Stimulated activated CD8-positive, alpha-beta memory T cell treated with anti-CD3 and anti-CD28 coated beads, Interleukin-4, amount 100 ng/mL, for 24 hours (primary cell): ENCODE results near the gene FAM171A2.

Experiments used
- DNase-seq: peaks from one replicate; pipeline ENCODE4 v3.0.0-alpha.2; 2020; ENCODE audit warnings: low read depth

Gene FAM171A2

DNA sequence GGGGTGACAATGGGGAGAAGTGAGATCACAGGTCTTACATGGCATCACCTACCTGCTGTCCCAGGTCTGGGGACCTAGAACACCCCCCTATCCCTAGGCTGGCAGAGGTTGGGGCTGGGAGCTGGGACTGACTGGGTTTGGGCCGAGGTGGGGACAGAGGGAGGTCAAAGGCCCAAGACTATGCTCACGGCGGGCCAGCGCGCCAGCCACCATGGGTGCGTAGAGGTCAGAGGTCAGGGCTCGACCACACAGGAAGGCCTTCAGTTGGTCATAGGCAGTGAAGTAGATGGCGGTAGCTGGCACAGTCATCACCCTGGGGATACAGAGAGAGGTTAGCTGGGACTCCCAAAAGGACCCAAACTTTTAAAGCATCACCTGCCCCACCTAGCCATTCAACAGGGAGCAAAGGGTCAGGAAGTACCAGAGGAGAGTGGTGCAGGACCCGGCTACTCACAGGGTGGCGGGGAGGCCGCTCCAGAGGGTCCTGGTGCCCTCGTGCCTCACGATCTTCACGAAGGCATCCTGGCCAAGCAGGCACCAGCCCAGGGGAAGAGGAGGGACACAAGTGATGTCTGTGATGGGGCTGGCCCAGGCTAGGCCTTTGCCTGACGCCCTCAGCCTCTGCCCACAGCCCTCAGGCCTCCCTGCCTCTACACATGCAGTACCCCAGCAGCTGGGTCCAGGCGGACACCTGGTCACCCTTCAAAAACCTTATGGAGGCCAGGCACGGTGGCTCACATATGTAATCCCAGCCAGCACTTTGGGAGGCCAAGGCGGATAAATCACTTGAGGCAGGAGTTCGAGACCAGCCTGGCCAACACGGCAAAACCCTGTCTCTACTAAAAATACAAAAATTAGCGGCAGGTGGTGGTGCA is 42.2 kb downstream of the FAM171A2 start:
- DNase-seq, result no peak

DNA sequence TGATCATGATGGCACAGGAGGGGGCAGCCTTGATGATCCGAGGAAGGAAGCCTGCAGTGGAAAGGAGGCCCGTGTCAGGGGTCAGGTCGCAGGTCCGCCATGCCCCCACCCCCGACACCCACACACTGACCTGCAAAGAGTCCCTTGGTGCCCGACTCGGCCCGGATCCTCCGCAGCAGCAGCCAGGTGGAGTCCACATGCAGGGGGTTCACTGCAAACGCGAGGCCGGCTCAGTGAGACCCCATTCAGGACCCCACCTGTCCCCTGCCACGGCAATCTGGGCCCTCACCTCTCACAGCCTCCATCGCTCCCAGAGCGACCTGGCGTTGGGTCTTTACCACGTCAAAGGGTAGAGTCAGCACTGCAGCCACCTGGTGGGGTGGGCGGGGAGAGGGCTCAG is 43.6 kb downstream of the FAM171A2 start:
- DNase-seq, result no peak

DNA sequence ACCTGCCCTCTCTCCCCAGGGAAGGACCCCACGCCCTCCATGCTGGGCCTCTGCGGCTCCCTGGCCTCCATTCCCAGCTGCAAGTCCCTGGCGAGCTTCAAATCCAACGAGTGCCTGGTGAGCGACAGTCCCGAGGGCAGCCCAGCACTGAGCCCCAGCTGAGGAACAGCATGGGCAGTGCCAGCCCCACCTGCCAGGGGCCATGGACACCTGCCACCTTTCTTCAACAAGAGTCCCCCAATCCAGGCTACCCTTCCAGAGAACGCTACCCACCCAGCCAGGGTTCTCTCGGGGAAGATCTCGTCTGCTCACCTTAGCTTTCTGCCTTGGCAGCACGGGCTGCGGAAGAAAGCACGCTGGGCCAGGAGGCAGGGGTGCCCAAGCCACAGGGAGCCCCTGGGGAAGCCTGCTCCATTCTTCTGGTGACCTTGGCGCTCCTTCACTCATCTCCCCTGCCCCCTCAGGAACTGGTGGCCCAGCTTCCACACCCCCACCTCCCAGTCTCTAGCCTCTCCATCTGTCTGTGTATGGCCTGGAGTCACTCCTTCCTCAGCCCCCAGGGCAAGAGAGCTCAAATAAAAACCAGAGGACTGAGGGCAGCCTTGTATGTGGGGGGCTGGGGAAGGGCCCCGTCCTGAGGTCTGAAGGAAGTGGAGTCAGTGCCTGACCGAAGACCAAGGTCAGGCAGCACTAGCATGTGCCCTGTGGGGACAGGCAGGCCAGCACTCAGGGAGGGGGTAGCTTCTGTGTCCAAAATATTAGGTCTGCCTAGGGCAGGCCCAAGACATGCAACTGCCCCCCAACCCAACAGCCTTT is 45.4 kb downstream of the FAM171A2 start:
- no peak for DNase-seq

DNA sequence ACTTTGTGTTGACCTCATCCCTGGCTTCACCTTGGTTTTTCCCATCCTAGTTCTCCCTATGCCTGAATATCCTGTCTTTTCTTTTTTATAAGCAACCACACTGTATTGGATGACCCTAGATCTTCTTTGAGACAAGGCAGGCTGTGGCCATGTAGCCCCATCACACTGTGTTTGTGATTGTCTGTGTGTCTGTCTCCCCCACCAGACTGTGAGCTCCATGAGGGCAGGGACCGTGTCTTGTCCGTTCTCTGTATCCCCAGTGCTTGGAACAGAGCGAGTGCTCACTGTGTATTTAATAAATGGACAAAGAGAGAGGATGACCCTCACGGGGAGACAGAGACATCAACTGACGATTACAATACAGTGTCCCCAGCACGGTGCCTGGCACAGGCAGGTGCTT is 46.1 kb downstream of the FAM171A2 start:
- DNase-seq, result no peak

DNA sequence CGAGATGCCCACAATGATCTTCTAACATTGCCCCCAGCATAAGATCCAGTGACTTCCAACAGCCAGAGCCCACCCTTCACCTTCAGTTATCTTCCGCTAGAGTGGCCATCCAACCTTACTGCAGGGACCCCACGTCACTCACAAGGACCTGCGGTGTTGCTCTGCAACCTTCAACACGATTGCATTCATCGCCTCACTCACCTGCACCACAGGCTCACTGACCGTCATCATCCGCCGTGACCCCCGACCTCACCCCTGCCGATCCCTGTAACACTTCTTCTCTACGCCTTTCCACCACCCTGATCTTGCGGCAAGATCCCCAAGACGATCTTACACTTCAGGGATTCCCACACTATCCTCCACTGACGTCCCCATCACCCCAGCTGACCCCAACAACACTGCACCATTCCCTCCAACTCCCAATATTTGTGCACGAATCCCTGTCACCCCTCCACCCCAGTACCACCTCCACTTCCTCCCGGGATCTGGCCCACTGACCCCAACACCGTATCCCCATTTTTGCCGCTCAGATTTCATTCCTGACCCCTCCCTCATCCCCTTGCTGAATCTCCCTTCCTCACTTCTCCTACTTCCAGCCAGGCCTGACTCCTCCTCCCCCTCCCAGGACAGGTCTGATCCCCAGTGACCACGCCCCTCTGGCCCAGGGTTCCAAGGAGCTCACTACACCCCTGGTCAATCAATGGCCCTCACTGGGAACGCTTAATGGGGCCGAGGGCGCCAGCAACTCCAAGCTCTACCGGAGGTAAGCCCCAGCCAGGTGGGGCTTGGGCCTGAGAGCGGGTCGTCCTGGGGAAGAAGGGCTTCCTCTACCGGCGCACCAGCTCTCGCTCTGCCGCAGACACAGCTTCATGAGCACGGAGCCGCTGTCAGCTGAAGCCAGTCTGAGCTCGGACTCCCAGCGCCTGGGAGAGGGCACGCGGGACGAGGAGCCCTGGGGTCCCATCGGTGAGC is 47.6 kb downstream of the FAM171A2 start:
- no peak for DNase-seq

DNA sequence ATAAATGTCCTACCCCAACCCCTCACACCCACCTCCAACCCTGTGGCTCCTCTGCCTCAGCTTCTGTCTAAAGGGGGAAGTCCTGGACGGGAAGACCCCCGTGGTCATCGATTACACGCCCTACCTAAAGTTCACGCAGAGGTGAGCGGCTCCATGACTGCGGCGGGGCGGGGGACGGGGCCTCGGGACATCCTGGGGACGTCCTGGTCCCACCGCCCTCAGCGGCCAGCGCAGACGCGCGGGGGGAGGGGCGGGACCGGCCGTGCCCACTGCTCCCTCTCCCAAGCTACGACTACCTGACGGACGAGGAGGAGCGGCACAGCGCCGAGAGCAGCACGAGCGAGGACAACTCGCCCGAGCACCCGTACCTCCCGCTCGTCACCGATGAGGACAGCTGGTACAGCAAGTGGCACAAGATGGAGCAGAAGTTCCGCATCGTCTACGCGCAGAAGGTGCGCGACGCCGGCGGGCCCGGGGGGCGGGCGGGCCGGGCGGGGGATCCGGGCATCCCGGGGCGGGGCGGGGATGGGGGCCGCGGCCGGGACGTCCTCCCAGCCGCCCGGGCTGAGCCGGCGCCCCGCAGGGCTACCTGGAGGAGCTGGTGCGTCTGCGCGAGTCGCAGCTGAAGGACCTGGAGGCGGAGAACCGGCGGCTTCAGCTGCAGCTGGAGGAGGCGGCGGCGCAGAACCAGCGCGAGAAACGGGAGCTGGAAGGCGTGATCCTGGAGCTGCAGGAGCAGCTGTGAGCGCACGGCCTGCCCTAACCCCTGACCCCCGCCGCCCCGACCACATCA is 48.6 kb downstream of the FAM171A2 start:
- peak; percentile 35 for DNase-seq

DNA sequence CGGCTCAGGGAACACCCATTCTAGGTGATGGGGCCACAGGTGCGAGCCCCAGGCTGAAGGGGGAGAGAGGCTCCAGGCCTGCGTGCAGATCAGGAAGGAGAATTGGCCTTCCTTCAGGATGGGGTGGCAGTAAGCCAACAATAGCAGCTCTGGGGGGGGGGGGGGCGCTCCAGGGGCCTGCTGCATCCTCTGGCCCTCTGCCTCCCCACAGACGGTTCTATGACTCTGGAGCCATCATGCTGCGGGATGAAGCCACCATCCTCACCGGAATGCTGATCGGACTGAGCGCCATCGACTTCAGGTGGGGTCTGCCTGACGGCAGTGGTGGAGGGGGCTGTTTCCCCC is 49.2 kb downstream of the FAM171A2 start:
- DNase-seq, result no peak

DNA sequence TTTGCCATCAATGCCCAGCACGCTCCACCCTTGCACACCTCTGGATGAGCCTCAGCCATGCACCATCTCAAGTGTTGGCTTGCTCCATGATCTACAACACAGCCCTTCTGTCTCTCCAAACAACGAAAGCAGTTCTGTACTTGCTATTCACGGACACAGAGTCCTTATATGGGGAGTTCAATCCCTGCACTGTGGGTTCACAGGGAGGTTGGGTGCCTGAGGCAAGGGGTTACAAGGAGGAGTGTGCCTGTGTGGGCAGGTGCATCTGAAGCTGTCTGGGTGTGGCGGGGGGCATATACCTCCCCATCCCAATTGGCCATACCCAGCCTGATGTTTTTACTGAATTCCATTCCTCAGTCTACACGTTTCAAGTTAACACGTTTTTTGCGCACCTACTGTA is 49.6 kb downstream of the FAM171A2 start:
- no peak for DNase-seq

DNA sequence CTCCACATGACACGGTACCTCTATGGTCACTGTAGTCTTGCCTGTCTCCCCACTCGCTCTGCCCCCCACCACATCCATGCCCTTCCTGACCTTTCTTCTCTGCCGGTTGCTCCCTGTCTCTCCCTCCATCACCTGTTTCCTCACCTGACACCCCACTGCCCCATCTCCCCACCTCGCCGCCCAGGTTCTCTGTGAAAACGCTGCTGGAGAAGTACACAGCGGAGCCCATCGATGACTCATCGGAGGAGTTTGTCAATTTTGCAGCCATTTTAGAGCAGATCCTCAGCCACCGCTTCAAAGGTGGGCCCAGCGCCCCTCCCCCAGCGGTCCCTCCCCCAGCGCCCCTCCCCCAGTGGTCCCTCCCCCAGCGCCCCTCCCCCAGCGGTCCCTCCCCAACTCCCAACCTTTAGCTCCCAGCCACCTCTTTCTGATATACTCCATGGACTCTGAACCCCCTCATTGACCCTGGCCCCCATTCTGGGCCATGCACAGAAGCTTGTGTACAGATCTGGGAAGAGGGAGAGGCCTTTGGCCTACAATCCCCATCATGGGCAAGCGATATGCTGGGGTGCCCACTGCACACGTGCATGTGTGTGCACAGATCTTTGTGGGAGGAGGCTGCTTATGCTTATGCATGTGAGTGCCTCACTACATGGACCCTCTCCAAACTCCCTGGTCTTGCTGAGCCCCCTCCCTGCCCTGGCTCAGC is 51.1 kb downstream of the FAM171A2 start:
- no peak for DNase-seq

DNA sequence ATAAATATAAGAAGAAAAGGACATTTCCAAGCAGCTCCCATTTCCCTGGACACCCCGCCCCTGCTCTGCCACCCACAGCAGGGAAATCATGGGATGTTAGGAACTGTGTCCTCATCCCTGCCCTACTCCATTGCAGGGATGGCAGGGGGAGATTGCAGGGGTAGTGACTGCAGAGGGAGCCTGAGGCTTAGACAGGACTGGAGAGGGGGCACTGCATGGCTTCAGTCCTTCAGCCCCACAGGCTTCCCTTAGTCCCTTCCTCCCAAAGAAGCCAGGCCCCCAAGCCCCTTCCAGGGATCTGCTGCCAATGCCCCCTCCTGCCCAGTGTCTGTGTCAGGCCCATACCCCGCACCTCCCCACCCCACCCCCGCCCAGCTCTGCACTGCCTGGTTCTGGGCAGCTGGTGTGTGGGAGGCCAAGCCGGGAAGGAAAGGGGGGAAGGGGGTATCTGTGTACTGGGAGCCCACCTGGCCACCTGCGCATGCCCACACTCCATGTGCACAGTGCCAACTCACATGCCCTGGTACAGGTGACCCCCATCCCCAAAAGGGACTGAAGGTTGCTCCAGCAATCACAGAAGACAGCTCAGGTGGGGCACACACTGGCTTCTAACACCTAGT is 52.0 kb downstream of the FAM171A2 start:
- DNase-seq, result no peak

DNA sequence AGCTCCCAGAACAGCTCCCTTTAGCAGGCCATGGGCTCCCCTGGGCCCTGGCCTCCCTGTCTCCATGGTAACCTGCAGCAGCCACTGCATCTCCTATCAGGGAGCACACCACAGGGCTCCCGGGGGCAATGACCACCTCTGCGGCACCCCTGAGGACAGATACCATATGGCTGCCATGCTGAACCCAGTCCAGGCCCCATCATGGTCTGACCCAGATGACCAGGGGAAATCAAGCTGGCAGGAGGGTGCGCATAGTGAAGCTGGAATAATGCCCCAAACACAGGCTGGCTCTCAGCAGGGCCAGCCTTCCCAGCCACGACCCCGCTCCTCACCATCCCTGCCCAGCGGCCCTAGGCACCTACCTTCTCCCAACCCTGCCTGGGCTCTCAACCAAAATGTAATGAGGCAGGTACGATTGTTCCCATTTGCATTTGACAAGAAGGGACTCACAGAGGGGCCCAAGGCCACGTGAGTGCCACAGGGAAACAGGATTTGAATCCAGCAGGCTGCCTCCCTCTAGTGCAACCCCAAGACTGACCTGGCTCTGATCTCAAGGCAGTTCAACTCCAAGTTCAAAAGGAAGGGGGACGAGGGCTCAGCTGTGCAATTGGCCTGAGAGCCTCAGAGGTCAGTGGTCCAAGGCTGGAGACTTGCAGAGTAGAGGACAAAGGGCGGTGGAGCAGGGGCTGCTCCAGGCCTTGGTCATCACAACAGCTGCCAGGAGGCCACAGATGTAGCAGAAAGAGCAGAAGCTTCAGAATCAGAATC is 52.9 kb downstream of the FAM171A2 start:
- no peak for DNase-seq

DNA sequence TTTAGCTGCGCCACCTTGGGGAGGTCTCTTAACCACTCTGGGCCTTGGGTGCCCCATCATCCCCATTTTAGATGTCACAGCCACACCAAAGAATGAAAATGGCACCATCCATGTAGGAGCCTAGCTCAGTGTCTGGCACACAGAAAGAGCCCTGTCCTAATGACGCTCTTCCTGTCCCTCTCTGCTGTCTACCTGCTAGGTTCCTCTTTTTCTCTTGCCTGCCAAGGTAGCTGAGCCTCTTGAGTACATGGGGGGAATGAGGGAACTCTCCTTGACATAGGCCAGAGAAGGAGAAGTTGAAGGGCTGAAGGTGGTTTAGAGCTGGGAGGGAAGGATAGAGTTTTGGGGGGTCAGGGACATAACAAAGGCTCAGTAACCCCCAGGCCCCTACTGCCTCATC is 53.5 kb downstream of the FAM171A2 start:
- DNase-seq, result no peak

DNA sequence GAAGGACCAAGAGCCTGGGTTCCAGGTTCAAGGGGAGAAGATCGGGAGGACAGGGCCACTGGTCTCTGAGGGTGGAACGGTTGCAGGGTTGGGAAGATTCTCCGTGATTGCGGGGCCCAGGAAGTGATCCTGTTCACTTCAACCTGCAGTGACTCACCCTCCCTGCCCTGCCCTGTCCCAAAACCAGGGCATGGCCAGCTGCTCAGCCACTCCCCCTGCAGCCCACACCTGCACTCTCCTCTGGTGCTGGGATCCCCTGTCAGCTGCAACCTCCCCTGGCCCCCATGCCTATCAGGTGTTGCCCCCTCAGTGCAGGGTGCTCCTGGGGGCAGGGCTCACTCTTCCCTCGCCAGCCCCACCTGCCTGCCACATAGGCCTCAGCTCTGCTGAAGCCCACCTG is 54.2 kb downstream of the FAM171A2 start:
- no peak for DNase-seq

DNA sequence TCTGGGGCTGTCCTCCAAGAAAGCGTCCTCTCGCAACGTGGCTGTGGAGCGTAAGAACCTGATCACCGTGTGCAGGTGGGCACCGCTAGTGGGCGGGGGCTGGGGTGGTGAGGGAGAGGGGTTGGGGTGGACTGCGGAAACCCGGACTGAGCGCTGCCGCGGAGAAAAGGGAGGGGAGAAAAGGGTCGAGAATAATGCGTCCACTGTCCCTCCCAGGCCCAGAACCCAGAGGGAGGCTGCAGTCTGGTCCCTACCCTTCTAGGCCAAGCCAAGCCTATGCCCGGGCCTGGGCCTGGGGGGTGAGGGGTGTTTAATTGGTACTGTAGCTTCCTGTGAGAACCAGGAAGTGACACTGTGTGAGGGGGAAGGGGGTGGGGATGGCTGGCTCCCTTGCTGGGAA is 54.8 kb downstream of the FAM171A2 start:
- DNase-seq, result no peak

DNA sequence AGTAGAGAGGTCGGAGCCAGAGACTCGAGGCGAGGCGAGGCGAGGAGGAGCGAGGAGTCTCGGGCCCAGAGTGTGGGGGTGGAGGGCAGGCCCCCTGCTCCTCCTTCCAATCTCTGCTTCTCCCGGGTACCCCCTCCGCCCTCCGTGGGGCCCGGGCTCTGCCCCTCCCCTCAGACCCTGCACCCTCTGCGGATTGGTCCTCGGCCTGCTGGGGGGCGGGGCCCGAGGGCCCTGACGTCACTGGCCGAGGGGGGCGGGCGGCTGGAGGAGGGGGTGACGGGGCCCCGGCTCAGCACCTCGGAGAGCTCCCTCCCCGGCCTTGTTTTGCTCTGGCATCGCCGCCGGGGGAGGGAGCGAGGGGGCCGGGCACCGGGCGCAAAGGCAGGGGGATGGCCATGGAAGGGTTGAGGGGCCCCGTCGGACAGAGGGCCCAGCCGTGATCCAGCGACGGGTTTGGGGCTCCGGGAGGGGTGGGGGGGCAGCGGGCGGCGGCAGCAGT is 55.3 kb downstream of the FAM171A2 start, which contains the start of gene RUNDC3A:
RUNDC3A (plus strand) TSS at position 282 of the 499 bp plus-strand sequence. CDS start 232 bp downstream, outside the sequence.
- DNase-seq, result peak; percentile 80

DNA sequence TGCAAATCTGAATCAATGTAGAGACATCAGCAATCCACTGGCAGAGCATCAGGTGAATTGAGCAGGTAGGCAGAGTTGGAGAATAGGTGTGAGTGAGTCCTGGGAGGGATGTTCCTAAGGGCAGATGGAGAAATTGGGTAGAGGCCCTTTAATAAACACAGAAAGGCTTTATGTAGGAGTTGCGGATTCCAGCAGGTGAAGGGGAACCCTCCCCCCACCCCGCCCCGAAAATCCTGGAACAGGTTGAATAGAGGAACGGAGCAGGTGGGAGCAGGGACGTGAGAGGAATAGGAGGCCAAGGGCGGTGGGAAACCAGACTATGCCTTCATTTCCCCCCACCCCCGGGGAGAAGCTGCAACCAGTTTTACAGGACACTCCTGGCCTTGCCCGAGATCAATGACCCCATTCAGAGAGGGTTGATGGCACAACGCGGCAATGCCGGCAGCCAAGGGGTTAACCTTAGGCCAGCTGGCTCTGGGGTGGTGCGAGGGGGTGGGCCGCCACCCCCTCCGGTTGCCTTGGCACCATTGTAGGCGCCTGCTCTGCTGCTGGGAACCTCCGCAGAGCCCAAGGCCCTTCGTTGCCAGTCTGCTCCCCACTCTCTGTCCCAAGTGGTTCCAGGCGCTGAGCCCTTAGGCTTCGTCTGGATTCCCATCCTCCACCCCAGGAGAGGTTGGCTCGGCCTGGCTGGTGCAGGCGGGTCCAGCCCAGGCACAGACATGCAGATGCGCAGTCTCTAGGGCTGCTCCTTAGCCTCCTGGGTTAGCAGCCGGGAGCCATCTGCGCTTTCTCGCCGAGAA is 56.1 kb downstream of the FAM171A2 start:
- DNase-seq, result no peak

DNA sequence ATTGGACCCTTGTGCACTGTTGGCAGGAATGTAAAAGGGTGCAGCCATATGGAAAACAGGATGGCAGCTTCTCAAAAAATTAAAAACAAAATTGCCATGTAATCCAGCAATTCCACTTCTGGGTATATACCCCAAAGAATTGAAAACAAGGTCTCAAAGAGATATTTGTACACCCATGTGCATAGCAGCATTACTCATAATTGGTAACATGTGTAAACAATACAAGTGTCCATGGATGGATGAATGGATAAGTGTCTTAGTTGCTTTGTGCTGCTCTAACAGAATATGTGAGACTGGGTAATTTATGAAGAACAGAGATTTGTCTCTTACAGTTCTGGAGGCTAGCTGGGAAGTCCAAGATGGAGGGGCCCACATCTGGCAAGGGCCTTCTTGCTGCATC is 59.0 kb downstream of the FAM171A2 start:
- DNase-seq, result no peak
